ENCODE measurements around the gene LCE2D. TPM values are rescaled to one million over a fixed set of nuclear protein-coding genes. Genes with fewer than 3 reads are reported as not detected.

Gene LCE2D
- total and polyA plus RNA-seq, 5 experiments from 2014 or later: not detected

Other genes starting within 250 kb of the LCE2D start
- not detected for gene CRNN, start 249.1 kb upstream of the LCE2D start, total RNA-seq
- gene CRNN, start 249.1 kb upstream of the LCE2D start, polyA plus RNA-seq: not detected
- not detected for gene LCE5A, start 152.6 kb upstream of the LCE2D start, total RNA-seq
- gene LCE5A, start 152.6 kb upstream of the LCE2D start, polyA plus RNA-seq: not detected
- not detected for gene CRCT1, start 148.9 kb upstream of the LCE2D start, total RNA-seq
- gene CRCT1, start 148.9 kb upstream of the LCE2D start, polyA plus RNA-seq: not detected
- not detected for gene LCE3E, start 96.6 kb upstream of the LCE2D start, total RNA-seq
- not detected for gene LCE3E, start 96.6 kb upstream of the LCE2D start, polyA plus RNA-seq
- gene LCE3D, start 82.9 kb upstream of the LCE2D start, total RNA-seq: not detected
- gene LCE3D, start 82.9 kb upstream of the LCE2D start, polyA plus RNA-seq: not detected
- gene LCE3C, start 63.1 kb upstream of the LCE2D start, total RNA-seq: not detected
- gene LCE3C, start 63.1 kb upstream of the LCE2D start, polyA plus RNA-seq: not detected
- gene LCE3B, start 49.6 kb upstream of the LCE2D start, total RNA-seq: not detected
- gene LCE3B, start 49.6 kb upstream of the LCE2D start, polyA plus RNA-seq: not detected
- gene LCE3A, start 40.3 kb upstream of the LCE2D start, total RNA-seq: not detected
- not detected for gene LCE3A, start 40.3 kb upstream of the LCE2D start, polyA plus RNA-seq
- not detected for gene LCE2C, start 11.9 kb downstream of the LCE2D start, total RNA-seq
- gene LCE2C, start 11.9 kb downstream of the LCE2D start, polyA plus RNA-seq: not detected
- gene LCE2B, start 22.7 kb downstream of the LCE2D start, total RNA-seq: not detected
- not detected for gene LCE2B, start 22.7 kb downstream of the LCE2D start, polyA plus RNA-seq
- gene LCE2A, start 35.0 kb downstream of the LCE2D start, total RNA-seq: not detected
- not detected for gene LCE2A, start 35.0 kb downstream of the LCE2D start, polyA plus RNA-seq
- gene LCE4A, start 44.8 kb downstream of the LCE2D start, total RNA-seq: not detected
- not detected for gene LCE4A, start 44.8 kb downstream of the LCE2D start, polyA plus RNA-seq
- gene KPRP, start 94.6 kb downstream of the LCE2D start, total RNA-seq: not detected
- gene KPRP, start 94.6 kb downstream of the LCE2D start, polyA plus RNA-seq: not detected
- gene LCE1F, start 111.8 kb downstream of the LCE2D start, total RNA-seq: not detected
- gene LCE1F, start 111.8 kb downstream of the LCE2D start, polyA plus RNA-seq: not detected
- gene LCE1E, start 122.9 kb downstream of the LCE2D start, total RNA-seq: not detected
- not detected for gene LCE1E, start 122.9 kb downstream of the LCE2D start, polyA plus RNA-seq
- gene LCE1D, start 133.3 kb downstream of the LCE2D start, total RNA-seq: not detected
- gene LCE1D, start 133.3 kb downstream of the LCE2D start, polyA plus RNA-seq: not detected
- gene LCE1C, start 143.3 kb downstream of the LCE2D start, total RNA-seq: not detected
- not detected for gene LCE1C, start 143.3 kb downstream of the LCE2D start, polyA plus RNA-seq
- not detected for gene LCE1B, start 148.6 kb downstream of the LCE2D start, total RNA-seq
- not detected for gene LCE1B, start 148.6 kb downstream of the LCE2D start, polyA plus RNA-seq
- not detected for gene LCE1A, start 164.1 kb downstream of the LCE2D start, total RNA-seq
- gene LCE1A, start 164.1 kb downstream of the LCE2D start, polyA plus RNA-seq: not detected
- gene LCE6A, start 179.5 kb downstream of the LCE2D start, total RNA-seq: not detected
- not detected for gene LCE6A, start 179.5 kb downstream of the LCE2D start, polyA plus RNA-seq
- not detected for gene LCE7A, start 196.6 kb downstream of the LCE2D start, total RNA-seq
- not detected for gene LCE7A, start 196.6 kb downstream of the LCE2D start, polyA plus RNA-seq
- gene SMCP, start 214.9 kb downstream of the LCE2D start, total RNA-seq: not detected
- gene SMCP, start 214.9 kb downstream of the LCE2D start, polyA plus RNA-seq: not detected
- gene IVL, start 245.2 kb downstream of the LCE2D start, total RNA-seq: not detected
- not detected for gene IVL, start 245.2 kb downstream of the LCE2D start, polyA plus RNA-seq

All from naive thymus-derived CD8-positive, alpha-beta T cell (primary cell).